GM13977 (cell line): Measurements from ENCODE around the gene RFLNA.

ENCODE experiments used
- DNase-seq: peaks from one replicate; pipeline ENCODE4 v3.0.0; 2012; ENCODE audit warnings: low spot score
- CTCF ChIP-seq: IDR thresholded peaks from 2 replicates; pipeline ENCODE4 v1.5.1; 2012; ENCODE audit warnings: mild to moderate bottlenecking, control low read depth; ENCODE audit not compliant: insufficient read depth; ENCODE audit errors: extremely low read depth, missing control alignments
- in situ Hi-C: fragments of 300-500 bp; cut with MboI; formaldehyde crosslinking; loops from one replicate; pipeline ENCODE4 v1.12.0; 2022; ENCODE audit warnings: low sequenced_read_pairs, low pct_unique_long_range_greater_than_20kb, mixed read lengths, inconsistent platforms; ENCODE audit not compliant: unreplicated experiment

RFLNA gene

GRCh38 chr12:124310785-124311184 is 15.9 kb downstream of the RFLNA start:
- DNase-seq: no peak
- in situ Hi-C loops: loop anchor here (25.0 kb wide), 1 partner anchor 273 kb away; no protein-coding TSS in a partner anchor

GRCh38 chr12:124311292-124312109 is 16.6 kb downstream of the RFLNA start:
- in situ Hi-C loops: loop anchor here (25.0 kb wide), 1 partner anchor 274 kb away; no protein-coding TSS in a partner anchor
- DNase-seq: peak; percentile 27
- TF ChIP-seq CTCF: no peak

More at GRCh38 chr12:124310785-124311184, 15.9 kb downstream of the RFLNA start:
- no peak for TF ChIP-seq CTCF

GRCh38 chr12:124312601-124313000 is 17.7 kb downstream of the RFLNA start:
- TF ChIP-seq CTCF: no peak
- no peak for DNase-seq
- in situ Hi-C loops: loop anchor here (25.0 kb wide), 1 partner anchor 275 kb away; no protein-coding TSS in a partner anchor

GRCh38 chr12:124314207-124314606 is 19.3 kb downstream of the RFLNA start:
- no peak for TF ChIP-seq CTCF
- DNase-seq: no peak
- in situ Hi-C loops: loop anchor here (25.0 kb wide), 1 partner anchor 277 kb away; no protein-coding TSS in a partner anchor

- in situ Hi-C loops: loop anchor here (25.0 kb wide), 1 partner anchor 277 kb away; no protein-coding TSS in a partner anchor
- no peak for DNase-seq
- no peak for TF ChIP-seq CTCF
These were observed 19.9 kb downstream of the RFLNA start for GRCh38 chr12:124314766-124315165.

- no peak for DNase-seq
- in situ Hi-C loops: loop anchor here (25.0 kb wide), 1 partner anchor 278 kb away; no protein-coding TSS in a partner anchor
- TF ChIP-seq CTCF: no peak
These were observed 20.6 kb downstream of the RFLNA start for GRCh38 chr12:124315372-124316044.
